HG02870 (cell line): ENCODE data around the gene OGFR.

Experiments
- ATAC-seq: cut with Tn5 transposase; IDR thresholded peaks from one replicate; pipeline ENCODE4 v1.9.1; 2021; ENCODE audit warnings: mild to moderate bottlenecking, moderate library complexity; ENCODE audit not compliant: unreplicated experiment

Gene OGFR

GRCh38 chr20:62824476-62825332, 20.1 kb downstream of the OGFR start:
- ATAC-seq: no peak

GRCh38 chr20:62825333-62825985, 20.8 kb downstream of the OGFR start:
- no peak for ATAC-seq

GRCh38 chr20:62825986-62826645, 21.5 kb downstream of the OGFR start:
- ATAC-seq: no peak

- ATAC-seq: no peak
These were observed 22.1 kb downstream of the OGFR start for GRCh38 chr20:62826646-62827310.

- no peak for ATAC-seq
These were observed 22.8 kb downstream of the OGFR start for GRCh38 chr20:62827311-62828038.

GRCh38 chr20:62828051-62828450, 23.4 kb downstream of the OGFR start:
- ATAC-seq: no peak

GRCh38 chr20:62828511-62829230, 24.0 kb downstream of the OGFR start:
- no peak for ATAC-seq

GRCh38 chr20:62829231-62830230, 24.9 kb downstream of the OGFR start:
- ATAC-seq: no peak

GRCh38 chr20:62830251-62830650, 25.6 kb downstream of the OGFR start:
- ATAC-seq: no peak

GRCh38 chr20:62830821-62831220, 26.2 kb downstream of the OGFR start:
- ATAC-seq: no peak

- no peak for ATAC-seq
These were observed 26.7 kb downstream of the OGFR start for GRCh38 chr20:62831361-62831788.

GRCh38 chr20:62831854-62832211, 27.2 kb downstream of the OGFR start:
- no peak for ATAC-seq

GRCh38 chr20:62832212-62832922, 27.7 kb downstream of the OGFR start:
- ATAC-seq: peak; percentile 50

- ATAC-seq: peak; percentile 67
These were observed 28.3 kb downstream of the OGFR start for GRCh38 chr20:62832951-62833391.

- ATAC-seq: no peak
These were observed 30.5 kb downstream of the OGFR start for GRCh38 chr20:62834967-62835730.

GRCh38 chr20:62835931-62836861, 31.6 kb downstream of the OGFR start:
- no peak for ATAC-seq
